ENCODE results near the gene METRNL.

Gene METRNL

DNA sequence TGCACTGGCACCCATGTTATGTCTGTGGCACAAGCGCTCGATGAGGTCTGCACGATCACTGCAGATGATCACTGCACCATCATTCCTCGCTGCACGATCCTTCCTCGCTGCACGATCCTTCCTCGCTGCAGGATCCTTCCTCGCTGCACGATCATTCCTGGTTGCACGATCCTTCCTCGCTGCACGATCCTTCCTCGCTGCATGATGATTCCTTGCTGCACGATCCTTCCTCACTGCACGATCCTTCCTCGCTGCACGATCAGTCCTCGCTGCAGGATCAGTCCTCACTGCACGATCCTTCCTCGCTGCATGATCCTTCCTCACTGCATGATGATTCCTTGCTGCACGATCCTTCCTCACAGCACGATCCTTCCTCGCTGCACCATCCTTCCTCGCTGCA, 29.3 kb downstream of the METRNL start:
- Mint-ChIP-seq H3K4me3 (no peak overlapping the region), H3K4me1 (ENCODE audit: low read depth) (peaks cover 1% of the 10 kb centered on the region), H3K9me3 (ENCODE audit: low read depth) (no peaks in the 10 kb centered on the region), H3K36me3 (no peaks in the 10 kb centered on the region), H3K27ac (no peak overlapping the region), H3K27me3 (peaks cover 6% of the 10 kb centered on the region)

DNA sequence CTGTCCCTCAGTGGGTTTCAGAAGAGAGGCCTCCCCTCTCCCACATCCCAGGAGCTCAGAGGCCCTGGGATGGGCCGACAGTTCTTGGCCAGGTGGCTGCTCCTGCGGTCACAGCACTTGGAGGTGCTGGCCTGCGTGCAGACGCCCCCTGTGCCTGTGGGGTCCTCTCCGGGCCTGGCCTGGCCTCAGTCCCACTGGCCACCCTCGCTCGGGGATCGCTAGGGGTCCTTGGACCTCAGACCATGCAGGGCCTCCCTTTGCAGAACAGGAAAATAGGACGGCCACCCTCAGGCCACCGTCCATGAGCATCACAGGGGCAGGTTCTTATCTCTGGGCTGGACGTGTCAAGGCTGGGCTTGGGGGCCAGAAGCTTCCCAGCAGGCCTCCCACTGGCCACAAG, 30.0 kb downstream of the METRNL start:
- Mint-ChIP-seq H3K36me3 (no peaks in the 10 kb centered on the region), H3K27ac (no peak overlapping the region), H3K9me3 (ENCODE audit: low read depth) (no peaks in the 10 kb centered on the region), H3K4me1 (ENCODE audit: low read depth) (no peaks in the 10 kb centered on the region), H3K27me3 (peaks cover 6% of the 10 kb centered on the region), H3K4me3 (no peak overlapping the region)

DNA sequence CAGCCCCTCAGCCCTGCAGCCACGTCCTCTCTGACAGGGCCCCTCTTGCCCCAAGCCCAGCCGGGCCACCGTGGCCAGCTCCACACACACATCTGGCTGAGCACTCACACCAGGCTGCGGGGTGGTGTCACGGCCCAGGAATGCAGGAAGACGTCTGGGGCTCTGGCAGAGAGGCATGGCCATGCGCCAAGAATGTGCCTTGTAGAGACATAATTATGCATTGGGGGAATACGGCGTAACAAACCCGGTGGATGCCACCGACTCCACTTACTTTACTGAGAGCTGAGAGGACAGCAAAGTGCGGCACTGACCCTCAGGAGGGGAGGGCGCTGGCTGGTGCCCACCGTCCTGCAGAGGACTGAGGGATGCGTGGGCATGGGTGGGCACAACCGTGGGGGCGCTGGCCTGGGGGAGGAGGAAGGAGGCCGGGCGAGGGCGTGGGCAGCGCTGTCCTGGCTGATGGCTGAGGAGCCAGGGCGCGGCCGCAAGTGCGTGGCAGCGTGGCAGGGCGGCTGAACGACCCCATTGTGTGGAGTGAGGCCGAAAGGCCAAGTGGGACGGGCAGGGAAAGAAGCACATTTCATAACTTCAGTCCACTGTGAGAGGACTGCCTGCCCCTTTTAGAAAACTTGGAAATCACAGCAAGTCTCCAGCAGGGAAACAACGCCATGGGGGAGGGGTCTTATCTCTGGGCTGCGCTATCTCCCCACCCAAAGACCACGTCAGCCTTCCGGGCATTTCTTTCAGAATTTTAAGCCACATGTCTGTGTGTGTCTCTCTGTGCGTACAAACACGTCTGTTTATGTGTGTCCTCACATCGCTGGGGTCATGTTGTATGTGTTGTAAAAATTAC, 30.6 kb downstream of the METRNL start:
- Mint-ChIP-seq H3K27ac (no peak overlapping the region), H3K27me3 (peaks cover 6% of the 10 kb centered on the region), H3K4me1 (ENCODE audit: low read depth) (no peaks in the 10 kb centered on the region), H3K4me3 (no peak overlapping the region), H3K36me3 (no peaks in the 10 kb centered on the region), H3K9me3 (ENCODE audit: low read depth) (no peaks in the 10 kb centered on the region)

DNA sequence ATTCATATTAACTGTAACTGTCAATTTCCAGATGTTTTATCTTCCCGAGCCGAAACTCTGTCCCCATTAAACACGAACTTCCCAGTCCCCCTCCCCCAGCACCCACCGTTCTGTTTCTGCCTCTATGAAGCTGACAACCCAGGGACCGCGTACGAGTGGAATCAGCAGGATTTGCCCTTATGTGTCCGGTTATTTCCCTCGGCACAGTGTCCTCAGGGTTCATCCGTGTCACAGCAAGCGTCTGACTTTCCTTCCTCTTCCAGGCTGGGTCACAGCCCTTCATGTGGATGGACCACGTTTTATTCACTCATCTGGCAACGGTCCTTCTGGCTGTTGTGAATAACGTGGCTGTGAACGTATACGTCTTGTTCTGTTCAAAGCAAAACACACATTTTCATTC, 31.3 kb downstream of the METRNL start:
- Mint-ChIP-seq H3K9me3 (ENCODE audit: low read depth) (no peaks in the 10 kb centered on the region), H3K4me1 (ENCODE audit: low read depth) (no peaks in the 10 kb centered on the region), H3K4me3 (no peak overlapping the region), H3K36me3 (no peaks in the 10 kb centered on the region), H3K27ac (no peak overlapping the region), H3K27me3 (peaks cover 6% of the 10 kb centered on the region)

DNA sequence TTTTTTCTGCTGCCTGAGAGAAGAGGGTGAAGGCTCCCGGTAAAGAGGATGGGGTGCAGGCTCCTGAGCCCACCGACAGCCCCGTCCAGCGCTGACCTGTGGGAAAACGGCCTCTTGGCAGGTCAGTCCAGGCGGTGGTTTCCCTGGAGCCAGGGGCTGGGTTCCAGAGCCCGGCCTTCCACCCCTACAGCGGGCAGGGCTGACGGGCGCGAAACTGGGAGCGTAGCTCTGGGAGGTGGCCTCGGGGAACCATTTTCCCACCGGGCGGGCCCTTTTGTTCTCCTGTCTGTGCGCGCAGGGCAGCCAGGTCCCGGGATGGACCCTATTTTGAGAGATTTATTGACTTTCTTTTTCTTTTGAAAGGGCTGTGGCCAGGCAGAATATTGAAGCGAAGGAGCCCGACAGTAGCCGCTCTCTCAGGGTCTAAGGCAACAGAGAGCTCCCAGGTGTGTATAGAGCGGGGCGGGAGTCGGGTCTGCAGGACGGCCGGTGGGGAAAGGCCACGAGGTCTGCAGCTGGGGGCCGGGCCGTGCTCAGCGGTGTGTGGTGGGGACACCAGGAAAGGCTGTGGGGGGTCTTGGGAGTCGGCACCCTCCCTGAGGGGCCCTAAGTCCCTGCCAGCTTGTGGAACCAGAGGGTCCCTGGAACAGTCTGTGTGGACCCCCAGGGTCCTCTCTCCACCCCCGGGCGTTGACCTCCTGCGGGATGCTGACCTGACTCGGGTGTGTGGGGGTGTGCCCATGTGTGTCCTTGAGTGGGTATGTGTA, 32.3 kb downstream of the METRNL start:
- H3K4me1 Mint-ChIP-seq (ENCODE audit: low read depth) = no peaks in the 10 kb centered on the region
- no peaks in the 10 kb centered on the region for H3K9me3 Mint-ChIP-seq (ENCODE audit: low read depth)
- peaks cover 6% of the 10 kb centered on the region for H3K27me3 Mint-ChIP-seq
- H3K36me3 Mint-ChIP-seq = no peaks in the 10 kb centered on the region
- no peak overlapping the region for H3K27ac Mint-ChIP-seq
- no peak overlapping the region for H3K4me3 Mint-ChIP-seq

DNA sequence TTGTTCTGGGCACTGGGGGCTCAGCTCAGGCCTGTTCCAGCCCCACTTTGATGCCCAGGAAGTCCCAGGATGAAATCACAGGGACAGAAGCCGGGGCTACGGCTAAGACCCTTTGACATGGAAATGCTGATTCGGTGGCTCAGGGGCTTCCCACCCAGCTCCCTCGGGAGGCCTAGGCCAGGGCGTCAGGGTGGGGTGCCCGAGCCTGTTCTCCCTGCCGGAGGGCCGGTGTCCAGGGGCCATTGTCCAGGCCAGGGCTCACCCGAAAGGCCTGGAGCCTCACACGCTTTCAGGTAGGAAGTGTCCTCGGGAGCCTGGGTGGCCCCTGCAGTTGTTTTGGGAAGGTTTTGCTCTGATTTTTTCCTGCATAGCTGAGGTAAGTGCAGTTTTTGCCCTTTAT, 34.0 kb downstream of the METRNL start:
- peaks cover 4% of the 10 kb centered on the region for H3K27me3 Mint-ChIP-seq
- H3K4me3 Mint-ChIP-seq = no peak overlapping the region
- peaks cover 2% of the 10 kb centered on the region for H3K4me1 Mint-ChIP-seq (ENCODE audit: low read depth)
- no peaks in the 10 kb centered on the region for H3K36me3 Mint-ChIP-seq
- no peak overlapping the region for H3K27ac Mint-ChIP-seq
- no peaks in the 10 kb centered on the region for H3K9me3 Mint-ChIP-seq (ENCODE audit: low read depth)

DNA sequence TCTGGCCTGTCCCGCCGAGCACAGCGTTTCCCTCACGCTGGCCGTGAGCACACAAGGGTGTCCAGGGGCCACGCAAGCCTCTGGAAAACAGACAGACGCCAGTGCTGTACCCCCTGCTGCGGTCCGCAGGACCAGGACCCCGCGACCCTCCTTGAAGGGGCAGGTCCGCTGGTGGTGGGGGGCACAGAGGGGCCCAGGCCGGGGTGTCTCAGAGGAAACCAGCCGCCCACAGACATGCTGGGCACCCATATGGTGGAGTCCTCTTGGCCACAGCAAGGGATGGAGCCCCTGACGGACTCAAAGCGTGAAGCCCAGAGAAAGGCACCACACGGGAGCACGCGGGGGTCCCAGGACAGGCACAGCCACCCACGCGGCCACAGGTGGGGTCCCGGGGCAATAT, 34.4 kb downstream of the METRNL start:
- Mint-ChIP-seq H3K4me1 (ENCODE audit: low read depth) (peaks cover 4% of the 10 kb centered on the region), H3K27me3 (peaks cover 4% of the 10 kb centered on the region), H3K4me3 (no peak overlapping the region), H3K27ac (no peak overlapping the region), H3K9me3 (ENCODE audit: low read depth) (no peaks in the 10 kb centered on the region), H3K36me3 (no peaks in the 10 kb centered on the region)

DNA sequence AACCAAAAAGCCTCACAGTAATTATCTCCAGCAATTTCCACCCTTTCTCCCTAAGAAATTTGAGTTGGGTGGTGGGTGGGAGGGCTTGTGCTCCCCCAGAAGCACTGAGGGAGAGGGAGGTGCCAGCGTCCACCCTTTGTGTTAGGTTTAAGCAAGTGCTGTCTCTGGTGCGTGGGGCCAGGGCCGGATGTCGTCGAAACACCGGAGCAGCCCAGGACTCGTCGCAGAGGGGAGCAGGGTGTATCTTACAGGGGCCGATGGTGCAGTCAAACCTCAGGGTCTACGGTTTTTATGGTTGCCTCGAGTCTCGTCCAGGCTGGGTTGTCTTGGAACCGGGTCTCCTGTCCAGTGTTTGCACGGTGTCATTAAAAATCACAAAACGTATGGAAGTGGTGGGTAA, 35.3 kb downstream of the METRNL start:
- H3K9me3 Mint-ChIP-seq (ENCODE audit: low read depth) = no peaks in the 10 kb centered on the region
- H3K4me1 Mint-ChIP-seq (ENCODE audit: low read depth) = peaks cover 12% of the 10 kb centered on the region
- no peak overlapping the region for H3K4me3 Mint-ChIP-seq
- no peak overlapping the region for H3K27ac Mint-ChIP-seq
- H3K36me3 Mint-ChIP-seq = no peaks in the 10 kb centered on the region
- H3K27me3 Mint-ChIP-seq = peaks cover 5% of the 10 kb centered on the region

DNA sequence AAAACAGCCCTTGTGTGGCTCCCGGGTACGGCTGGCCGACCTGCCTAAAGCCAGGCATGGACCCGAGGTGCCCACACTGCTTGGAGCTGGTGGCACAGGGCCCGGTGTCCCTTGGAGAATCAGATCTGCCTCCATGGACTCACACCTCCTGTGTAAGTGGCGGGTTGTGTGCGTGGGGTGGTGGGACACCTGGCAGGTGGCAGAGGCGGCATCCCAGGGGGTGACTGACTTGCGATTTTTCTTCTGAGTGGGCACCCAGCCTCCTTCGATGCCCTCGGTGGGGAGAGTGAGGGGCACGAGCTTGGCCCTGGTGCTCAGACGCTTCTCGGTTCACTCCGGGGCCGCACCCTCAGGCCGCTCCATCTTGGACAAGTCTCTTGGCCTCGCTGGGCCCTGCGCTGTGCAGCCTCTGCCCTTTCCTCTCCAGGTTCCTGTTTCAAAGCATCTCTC, 35.8 kb downstream of the METRNL start:
- Mint-ChIP-seq H3K27me3 (peaks cover 5% of the 10 kb centered on the region), H3K4me1 (ENCODE audit: low read depth) (peaks cover 15% of the 10 kb centered on the region), H3K9me3 (ENCODE audit: low read depth) (no peaks in the 10 kb centered on the region), H3K4me3 (no peak overlapping the region), H3K36me3 (no peaks in the 10 kb centered on the region), H3K27ac (no peak overlapping the region)

DNA sequence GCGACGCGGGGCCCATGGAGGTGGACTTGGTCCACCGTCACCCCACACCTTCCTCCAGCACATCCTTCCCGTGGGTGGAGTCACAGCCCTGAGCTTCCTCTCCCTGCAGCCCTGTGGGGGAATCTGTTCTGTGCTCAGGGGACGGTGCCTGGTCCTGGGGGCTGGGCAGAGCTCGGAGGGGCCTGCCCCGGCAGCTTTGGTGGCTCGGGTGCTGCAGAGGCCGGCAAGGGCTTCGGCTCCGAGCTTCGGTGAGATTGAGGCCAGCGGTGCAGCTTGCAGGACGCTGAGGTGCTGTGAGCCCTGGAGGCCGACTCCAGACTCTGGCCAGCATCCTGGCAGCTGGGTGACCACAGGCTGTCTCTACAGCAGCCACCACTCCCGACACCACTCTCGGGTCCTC, 36.4 kb downstream of the METRNL start:
- Mint-ChIP-seq H3K9me3 (ENCODE audit: low read depth) (no peaks in the 10 kb centered on the region), H3K27ac (no peak overlapping the region), H3K27me3 (peaks cover 2% of the 10 kb centered on the region), H3K4me1 (ENCODE audit: low read depth) (peaks cover 20% of the 10 kb centered on the region), H3K36me3 (no peaks in the 10 kb centered on the region), H3K4me3 (no peak overlapping the region)

DNA sequence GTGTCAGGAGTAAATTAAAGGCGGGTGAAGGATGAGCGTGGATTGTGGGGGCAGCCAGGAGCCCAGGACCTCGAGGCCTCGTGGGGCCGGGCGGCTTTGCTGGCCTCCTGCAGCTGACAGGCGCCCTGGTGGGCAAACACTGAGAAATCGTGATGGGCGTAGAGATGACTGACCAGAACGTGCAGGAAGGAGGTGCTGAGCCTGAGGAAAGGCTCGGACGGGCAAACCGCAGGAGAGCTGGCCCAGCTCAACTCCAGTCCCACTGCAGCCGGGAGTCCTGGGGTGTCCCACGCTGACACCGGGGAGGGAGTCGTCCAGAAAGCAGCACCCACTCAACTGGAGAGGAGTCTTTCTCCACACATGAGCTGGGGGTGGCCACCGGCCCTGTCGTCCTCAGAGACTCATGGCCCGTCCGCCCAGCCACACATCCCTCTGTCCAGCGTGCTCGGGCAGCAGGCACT, 36.9 kb downstream of the METRNL start:
- H3K4me1 Mint-ChIP-seq (ENCODE audit: low read depth) = peaks cover 20% of the 10 kb centered on the region
- no peak overlapping the region for H3K4me3 Mint-ChIP-seq
- peaks cover 2% of the 10 kb centered on the region for H3K27me3 Mint-ChIP-seq
- H3K36me3 Mint-ChIP-seq = no peaks in the 10 kb centered on the region
- no peak overlapping the region for H3K27ac Mint-ChIP-seq
- H3K9me3 Mint-ChIP-seq (ENCODE audit: low read depth) = no peaks in the 10 kb centered on the region

DNA sequence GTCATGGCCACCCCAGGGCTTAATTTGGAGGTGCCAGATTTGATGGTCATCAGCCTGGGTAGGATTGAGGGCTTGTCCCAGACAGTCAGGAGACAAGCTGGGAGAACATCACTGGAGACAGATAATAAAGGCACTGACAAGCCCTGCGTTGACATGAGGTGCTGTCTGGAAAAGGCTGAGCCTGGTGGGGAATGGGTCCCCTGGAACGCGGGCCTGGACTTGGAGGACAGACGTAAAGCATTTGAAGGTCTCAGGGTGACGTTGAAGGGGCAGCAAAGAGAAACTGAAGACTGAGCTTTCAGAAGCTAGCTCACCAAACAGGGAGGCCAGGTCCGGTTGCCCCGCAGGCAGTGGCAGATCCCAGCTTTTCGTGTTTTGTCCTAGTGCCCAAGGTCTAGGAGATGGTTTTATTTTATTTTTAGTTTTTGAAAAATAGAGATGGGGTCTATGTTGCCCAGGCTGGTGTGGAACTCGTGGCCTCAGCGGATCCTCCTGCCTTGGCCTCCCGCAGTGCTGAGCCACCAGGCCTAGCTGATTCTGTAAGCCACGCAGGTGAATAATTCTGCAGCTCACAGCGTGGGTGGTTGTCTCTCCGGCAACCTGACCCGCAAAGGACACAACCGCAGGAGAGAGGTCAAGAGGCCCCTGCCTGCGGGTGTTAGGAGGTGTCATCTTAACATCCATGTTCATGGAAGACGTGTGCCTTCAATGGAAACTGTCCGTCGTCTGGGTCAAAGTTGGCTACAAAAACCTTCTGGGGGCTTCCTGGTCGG, 37.6 kb downstream of the METRNL start:
- H3K27me3 Mint-ChIP-seq = peaks cover 4% of the 10 kb centered on the region
- no peak overlapping the region for H3K27ac Mint-ChIP-seq
- H3K36me3 Mint-ChIP-seq = no peaks in the 10 kb centered on the region
- H3K9me3 Mint-ChIP-seq (ENCODE audit: low read depth) = no peaks in the 10 kb centered on the region
- peaks cover 20% of the 10 kb centered on the region for H3K4me1 Mint-ChIP-seq (ENCODE audit: low read depth)
- no peak overlapping the region for H3K4me3 Mint-ChIP-seq

DNA sequence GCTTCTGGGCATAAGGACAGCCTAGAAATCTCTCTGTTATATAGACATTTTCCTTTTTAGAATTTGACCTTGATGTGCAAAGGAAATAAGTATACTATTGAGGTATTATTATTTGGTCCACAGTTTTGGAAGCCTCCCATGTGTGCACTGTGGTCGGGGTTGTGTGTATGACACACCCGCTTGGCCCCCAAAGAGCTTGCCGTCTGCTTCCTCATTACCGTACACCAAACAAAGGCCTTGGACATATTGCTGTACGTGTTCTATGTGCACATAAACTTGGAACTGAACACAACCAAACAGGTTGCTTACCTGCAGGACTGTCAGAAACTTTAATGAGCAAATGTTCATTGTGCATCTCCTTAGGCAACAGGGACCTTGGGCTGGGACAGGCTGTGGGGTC, 38.2 kb downstream of the METRNL start:
- Mint-ChIP-seq H3K4me3 (no peak overlapping the region), H3K27ac (no peak overlapping the region), H3K36me3 (no peaks in the 10 kb centered on the region), H3K9me3 (ENCODE audit: low read depth) (no peaks in the 10 kb centered on the region), H3K4me1 (ENCODE audit: low read depth) (peaks cover 20% of the 10 kb centered on the region), H3K27me3 (peaks cover 7% of the 10 kb centered on the region)

DNA sequence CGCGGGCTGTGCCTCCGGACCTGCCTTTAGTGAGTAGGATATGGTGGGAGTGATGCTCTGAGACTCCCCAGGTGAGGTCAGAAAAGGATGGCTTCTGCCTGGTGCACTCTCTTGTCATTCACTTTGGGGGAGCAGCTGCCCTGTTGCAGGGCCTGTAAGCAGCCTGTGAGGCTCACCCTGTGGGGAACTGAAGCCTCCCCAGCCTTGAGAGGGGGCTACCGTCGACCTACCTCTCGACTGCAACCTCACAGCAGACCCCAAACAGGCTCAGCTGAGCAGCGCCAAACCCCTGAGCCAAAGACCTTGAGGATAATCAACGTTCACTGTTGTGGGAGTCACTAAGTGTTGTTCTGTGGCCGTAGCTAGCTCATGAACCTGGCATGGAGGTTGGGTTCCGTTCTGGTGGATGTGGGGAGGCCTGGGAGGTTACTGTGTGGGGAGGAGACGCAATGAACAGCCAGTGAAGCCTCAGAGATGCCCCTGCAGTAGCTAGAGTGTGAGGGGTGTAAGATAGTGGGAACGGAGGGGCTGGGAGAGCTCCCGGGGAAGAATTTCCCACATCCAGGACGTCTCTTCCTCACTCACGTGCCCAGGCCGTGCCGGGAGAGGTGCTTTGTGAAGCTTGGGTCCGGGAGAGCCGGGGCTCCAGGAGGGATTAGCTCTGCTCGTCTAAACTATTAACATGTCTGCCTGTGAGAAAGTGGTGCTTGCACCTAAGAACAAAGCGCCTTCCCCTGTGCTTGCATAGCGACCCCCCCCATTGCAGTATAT, 38.8 kb downstream of the METRNL start:
- no peak overlapping the region for H3K4me3 Mint-ChIP-seq
- H3K36me3 Mint-ChIP-seq = no peaks in the 10 kb centered on the region
- peaks cover 10% of the 10 kb centered on the region for H3K27me3 Mint-ChIP-seq
- H3K4me1 Mint-ChIP-seq (ENCODE audit: low read depth) = peaks cover 20% of the 10 kb centered on the region
- H3K27ac Mint-ChIP-seq = no peak overlapping the region
- no peaks in the 10 kb centered on the region for H3K9me3 Mint-ChIP-seq (ENCODE audit: low read depth)

Measured in activated naive CD8-positive, alpha-beta T cell (primary cell).